GM13977 (cell line): ENCODE data around the gene MGMT.

Experiments
- DNase-seq: peaks from one replicate; pipeline ENCODE4 v3.0.0; 2012; ENCODE audit warnings: low spot score
- in situ Hi-C: fragments of 300-500 bp; cut with MboI; formaldehyde crosslinking; loops from one replicate; pipeline ENCODE4 v1.12.0; 2022; ENCODE audit warnings: low sequenced_read_pairs, low pct_unique_long_range_greater_than_20kb, mixed read lengths, inconsistent platforms; ENCODE audit not compliant: unreplicated experiment
- TF ChIP-seq, protein P1 (sequence below): IDR thresholded peaks from 2 replicates; pipeline ENCODE4 v1.5.1; 2012; ENCODE audit warnings: mild to moderate bottlenecking, control low read depth; ENCODE audit not compliant: insufficient read depth; ENCODE audit errors: extremely low read depth, missing control alignments

MGMT gene

DNA sequence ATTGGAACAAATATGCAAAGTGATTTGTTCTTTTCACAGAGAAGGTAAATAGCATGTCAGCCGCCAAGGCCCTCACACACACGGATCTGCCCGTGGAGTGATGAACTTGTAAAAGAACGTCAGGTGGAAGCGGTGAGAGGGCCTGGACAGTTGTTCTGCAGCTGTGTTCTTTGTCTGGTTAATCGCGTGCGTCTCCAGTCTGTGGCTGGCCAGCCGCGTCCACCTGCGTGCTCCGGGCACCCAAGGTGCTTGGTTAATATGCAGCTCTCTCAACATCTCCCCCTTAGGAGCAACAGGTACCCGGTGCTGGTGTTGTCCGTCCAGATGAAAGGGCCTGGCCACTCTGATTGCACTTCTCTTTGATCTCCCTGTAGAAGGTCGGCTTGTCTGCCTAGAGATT lies 162.9 kb downstream of the MGMT start:
- no peak for DNase-seq
- TF ChIP-seq, protein P1, sequence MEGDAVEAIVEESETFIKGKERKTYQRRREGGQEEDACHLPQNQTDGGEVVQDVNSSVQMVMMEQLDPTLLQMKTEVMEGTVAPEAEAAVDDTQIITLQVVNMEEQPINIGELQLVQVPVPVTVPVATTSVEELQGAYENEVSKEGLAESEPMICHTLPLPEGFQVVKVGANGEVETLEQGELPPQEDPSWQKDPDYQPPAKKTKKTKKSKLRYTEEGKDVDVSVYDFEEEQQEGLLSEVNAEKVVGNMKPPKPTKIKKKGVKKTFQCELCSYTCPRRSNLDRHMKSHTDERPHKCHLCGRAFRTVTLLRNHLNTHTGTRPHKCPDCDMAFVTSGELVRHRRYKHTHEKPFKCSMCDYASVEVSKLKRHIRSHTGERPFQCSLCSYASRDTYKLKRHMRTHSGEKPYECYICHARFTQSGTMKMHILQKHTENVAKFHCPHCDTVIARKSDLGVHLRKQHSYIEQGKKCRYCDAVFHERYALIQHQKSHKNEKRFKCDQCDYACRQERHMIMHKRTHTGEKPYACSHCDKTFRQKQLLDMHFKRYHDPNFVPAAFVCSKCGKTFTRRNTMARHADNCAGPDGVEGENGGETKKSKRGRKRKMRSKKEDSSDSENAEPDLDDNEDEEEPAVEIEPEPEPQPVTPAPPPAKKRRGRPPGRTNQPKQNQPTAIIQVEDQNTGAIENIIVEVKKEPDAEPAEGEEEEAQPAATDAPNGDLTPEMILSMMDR = no peak
- in situ Hi-C loops = no loop called here

- in situ Hi-C loops = no loop called here
- TF ChIP-seq, protein P1 = no peak
- no peak for DNase-seq
Observed at GRCh38 chr10:129631006-129631405, 164.0 kb downstream of the MGMT start.

GRCh38 chr10:129631870-129632623 lies 165.0 kb downstream of the MGMT start:
- TF ChIP-seq, protein P1 = no peak
- in situ Hi-C loops = no loop called here
- DNase-seq = no peak

GRCh38 chr10:129637010-129637409 lies 170.0 kb downstream of the MGMT start:
- in situ Hi-C loops = no loop called here
- DNase-seq = no peak
- TF ChIP-seq, protein P1 = no peak

GRCh38 chr10:129637846-129638245 lies 170.8 kb downstream of the MGMT start:
- in situ Hi-C loops = no loop called here
- TF ChIP-seq, protein P1 = no peak
- DNase-seq = no peak

GRCh38 chr10:129641351-129641750 lies 174.3 kb downstream of the MGMT start:
- in situ Hi-C loops = no loop called here
- TF ChIP-seq, protein P1 = no peak
- no peak for DNase-seq

DNA sequence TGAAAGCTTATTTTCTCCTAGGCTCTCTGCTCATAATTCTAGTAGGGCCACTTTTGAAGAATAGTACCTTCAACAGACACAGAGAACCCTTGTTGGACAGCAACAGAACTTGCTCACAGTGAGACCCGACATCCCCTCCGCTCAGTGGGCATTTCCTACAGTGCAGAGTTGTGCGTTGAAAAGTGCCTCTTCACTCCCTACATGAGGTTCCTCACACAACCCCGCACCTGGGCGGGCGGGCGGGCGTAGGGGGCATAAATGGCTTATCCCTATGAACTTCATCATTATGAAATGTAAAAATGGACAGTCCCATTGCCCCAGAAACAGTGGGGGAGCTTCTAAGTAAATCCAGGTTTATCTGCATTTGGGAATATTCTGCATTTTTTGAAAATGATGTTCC lies 174.9 kb downstream of the MGMT start:
- in situ Hi-C loops = no loop called here
- TF ChIP-seq, protein P1 = no peak

More for the DNA sequence above, 174.9 kb downstream of the MGMT start:
- DNase-seq = no peak
